Skeletal muscle satellite cell (primary cell): ENCODE data around the gene ARMC9.

Source experiments
- H3K27me3 ChIP-seq: 2 replicates; pipeline ENCODE4 v1.7.0; 2013; ENCODE audit warnings: low read length; ENCODE audit not compliant: control insufficient read depth, insufficient read depth
- H3K36me3 ChIP-seq: 2 replicates; pipeline ENCODE4 v1.7.0; 2013; ENCODE audit warnings: mild to moderate bottlenecking, control low read depth, low read length; ENCODE audit not compliant: insufficient read depth
- H3K4me1 ChIP-seq: 2 replicates; pipeline ENCODE4 v1.7.0; 2013; ENCODE audit warnings: low read length; ENCODE audit not compliant: control insufficient read depth, insufficient read depth
- H3K4me2 ChIP-seq: 2 replicates; pipeline ENCODE4 v1.7.0; 2013; ENCODE audit warnings: mild to moderate bottlenecking, low read length
- H3K4me3 ChIP-seq: 2 replicates; pipeline ENCODE4 v1.7.0; 2013; ENCODE audit warnings: low read length
- H3K9ac ChIP-seq: 2 replicates; pipeline ENCODE4 v1.7.0; 2013; ENCODE audit warnings: mild to moderate bottlenecking, low read depth, low read length, moderate library complexity
- H3K9me3 ChIP-seq: replicated peaks from 2 replicates; pipeline ENCODE4 v1.7.0; 2013; ENCODE audit warnings: mild to moderate bottlenecking, control low read depth, low read length

Gene ARMC9

GRCh38 chr2:231308219-231308618 is 109.8 kb downstream of the ARMC9 start:
- Histone ChIP-seq H3K36me3 (peaks cover 9% of the 10 kb centered on the region), H3K4me1 (no peaks in the 10 kb centered on the region), H3K4me3 (no peak overlapping the region), H3K9me3 (no peaks in the 10 kb centered on the region), H3K9ac (no peak overlapping the region), H3K27me3 (no peaks in the 10 kb centered on the region), H3K4me2 (no peak overlapping the region)

GRCh38 chr2:231308631-231309428 is 110.4 kb downstream of the ARMC9 start:
- H3K36me3 ChIP-seq: peaks cover 9% of the 10 kb centered on the region
- H3K4me2 ChIP-seq: no peak overlapping the region
- no peak overlapping the region for H3K9ac ChIP-seq
- H3K4me3 ChIP-seq: no peak overlapping the region
- H3K4me1 ChIP-seq: no peaks in the 10 kb centered on the region
- no peaks in the 10 kb centered on the region for H3K27me3 ChIP-seq
- no peaks in the 10 kb centered on the region for H3K9me3 ChIP-seq

GRCh38 chr2:231312066-231312465 is 113.6 kb downstream of the ARMC9 start:
- no peaks in the 10 kb centered on the region for H3K27me3 ChIP-seq
- H3K4me1 ChIP-seq: no peaks in the 10 kb centered on the region
- no peaks in the 10 kb centered on the region for H3K36me3 ChIP-seq
- H3K4me3 ChIP-seq: no peak overlapping the region
- no peak overlapping the region for H3K4me2 ChIP-seq
- no peak overlapping the region for H3K9ac ChIP-seq
- H3K9me3 ChIP-seq: no peaks in the 10 kb centered on the region

- Histone ChIP-seq H3K4me1 (no peaks in the 10 kb centered on the region), H3K4me2 (no peak overlapping the region), H3K9me3 (no peaks in the 10 kb centered on the region), H3K4me3 (no peak overlapping the region), H3K27me3 (no peaks in the 10 kb centered on the region), H3K36me3 (peaks cover 8% of the 10 kb centered on the region), H3K9ac (no peak overlapping the region)
Observed at GRCh38 chr2:231315896-231316295, 117.5 kb downstream of the ARMC9 start.

GRCh38 chr2:231317579-231317978 is 119.1 kb downstream of the ARMC9 start:
- Histone ChIP-seq H3K4me3 (no peak overlapping the region), H3K4me2 (no peak overlapping the region), H3K4me1 (no peaks in the 10 kb centered on the region), H3K27me3 (no peaks in the 10 kb centered on the region), H3K9me3 (no peaks in the 10 kb centered on the region), H3K36me3 (peaks cover 8% of the 10 kb centered on the region), H3K9ac (no peak overlapping the region)

GRCh38 chr2:231318436-231318835 is 120.0 kb downstream of the ARMC9 start:
- Histone ChIP-seq H3K4me1 (no peaks in the 10 kb centered on the region), H3K4me3 (no peak overlapping the region), H3K9me3 (no peaks in the 10 kb centered on the region), H3K27me3 (no peaks in the 10 kb centered on the region), H3K4me2 (no peak overlapping the region), H3K9ac (no peak overlapping the region), H3K36me3 (peaks cover 8% of the 10 kb centered on the region)

- Histone ChIP-seq H3K9me3 (no peaks in the 10 kb centered on the region), H3K9ac (no peak overlapping the region), H3K27me3 (no peaks in the 10 kb centered on the region), H3K4me2 (no peak overlapping the region), H3K36me3 (peaks cover 8% of the 10 kb centered on the region), H3K4me3 (no peak overlapping the region), H3K4me1 (no peaks in the 10 kb centered on the region)
Observed at GRCh38 chr2:231318954-231319353, 120.5 kb downstream of the ARMC9 start.

GRCh38 chr2:231319867-231320266 is 121.4 kb downstream of the ARMC9 start:
- Histone ChIP-seq H3K9ac (no peak overlapping the region), H3K36me3 (peaks cover 8% of the 10 kb centered on the region), H3K4me2 (no peak overlapping the region), H3K4me1 (no peaks in the 10 kb centered on the region), H3K9me3 (no peaks in the 10 kb centered on the region), H3K4me3 (no peak overlapping the region), H3K27me3 (no peaks in the 10 kb centered on the region)

GRCh38 chr2:231321021-231321420 is 122.6 kb downstream of the ARMC9 start:
- Histone ChIP-seq H3K27me3 (no peaks in the 10 kb centered on the region), H3K4me3 (no peak overlapping the region), H3K9ac (no peak overlapping the region)

GRCh38 chr2:231321556-231322334 is 123.3 kb downstream of the ARMC9 start:
- Histone ChIP-seq H3K27me3 (no peaks in the 10 kb centered on the region), H3K4me2 (no peak overlapping the region), H3K4me1 (no peaks in the 10 kb centered on the region), H3K36me3 (peaks cover 8% of the 10 kb centered on the region), H3K9me3 (no peaks in the 10 kb centered on the region), H3K4me3 (no peak overlapping the region), H3K9ac (no peak overlapping the region)

More at GRCh38 chr2:231321021-231321420, 122.6 kb downstream of the ARMC9 start:
- no peak overlapping the region for H3K4me2 ChIP-seq
- no peaks in the 10 kb centered on the region for H3K9me3 ChIP-seq
- H3K4me1 ChIP-seq: no peaks in the 10 kb centered on the region
- peaks cover 8% of the 10 kb centered on the region for H3K36me3 ChIP-seq

- Histone ChIP-seq H3K27me3 (no peaks in the 10 kb centered on the region), H3K36me3 (peaks cover 7% of the 10 kb centered on the region), H3K4me2 (no peak overlapping the region), H3K4me3 (no peak overlapping the region), H3K9ac (no peak overlapping the region), H3K9me3 (no peaks in the 10 kb centered on the region), H3K4me1 (no peaks in the 10 kb centered on the region)
Observed at GRCh38 chr2:231323316-231323715, 124.9 kb downstream of the ARMC9 start.
